NCI-H524 (cell line): Measurements from ENCODE around the gene PRMT1.
"Not testable (repeated sequence)": the region's sequence is repeated elsewhere in the genome, so short reads cannot be mapped to it uniquely, and the experiment has no call there.

ENCODE experiments used
- DNase-seq, 2 experiments: peaks; one replicate each; lab custom pipeline; 2025; lab: John Stamatoyannopoulos, UW

The PRMT1 gene

DNA sequence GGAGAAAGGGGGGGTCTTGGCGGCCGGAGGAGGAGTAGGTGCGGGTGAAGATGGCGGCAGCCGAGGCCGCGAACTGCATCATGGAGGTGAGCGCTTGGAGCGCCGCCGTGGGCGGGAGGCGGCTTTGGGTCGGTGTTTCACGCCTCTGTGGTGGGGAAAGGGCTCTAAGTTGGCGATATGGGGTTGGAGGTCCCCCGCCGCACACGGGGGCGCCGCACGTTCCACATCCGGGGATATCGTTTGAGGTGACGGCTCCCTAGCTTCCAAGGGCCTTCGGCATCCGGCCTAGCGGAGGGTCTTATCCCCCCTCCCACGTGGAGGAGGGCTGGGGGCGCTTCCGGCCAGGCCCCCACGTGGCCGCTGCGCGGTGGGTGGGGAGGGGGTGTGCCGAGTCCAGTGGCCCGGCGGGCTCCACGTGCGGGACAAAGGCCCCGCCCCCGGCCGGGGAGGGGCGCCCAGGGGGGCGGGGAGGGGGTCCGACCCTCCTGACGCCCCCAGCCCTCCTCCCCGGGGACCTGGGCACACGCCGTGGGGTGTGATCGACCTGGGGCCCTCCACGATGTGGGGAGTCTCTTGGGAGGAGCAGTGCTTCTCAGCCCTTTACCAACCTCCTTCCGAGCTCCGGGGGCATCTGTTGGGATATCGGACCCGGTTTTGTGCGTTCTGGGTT lies at the start of gene PRMT1:
Gene PRMT1 (plus strand): TSS at position 41 of the 670 bp plus-strand sequence. CDS start 10 bp downstream, at position 51.
- peak; percentile 71 to 84 for DNase-seq

DNA sequence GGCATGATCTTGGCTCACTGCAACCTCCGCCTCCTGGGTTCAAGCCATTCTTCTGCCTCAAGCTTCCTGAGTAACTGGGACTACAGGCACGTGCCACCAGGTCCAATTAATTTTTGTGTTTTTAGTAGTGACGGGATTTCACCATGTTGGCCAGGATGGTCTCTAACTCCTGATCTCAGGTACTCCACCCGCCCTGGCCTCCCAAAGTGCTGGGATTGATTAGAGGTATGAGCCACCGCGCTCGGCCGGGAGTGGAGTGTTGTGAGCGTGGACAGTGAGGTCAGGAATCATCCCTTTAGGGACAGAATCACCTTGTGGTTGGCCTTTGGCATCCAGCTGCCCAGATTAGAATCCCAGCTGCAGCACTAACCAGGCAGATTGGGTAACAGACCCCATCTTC lies 47.4 kb upstream of the PRMT1 start:
- DNase-seq = no peak

DNA sequence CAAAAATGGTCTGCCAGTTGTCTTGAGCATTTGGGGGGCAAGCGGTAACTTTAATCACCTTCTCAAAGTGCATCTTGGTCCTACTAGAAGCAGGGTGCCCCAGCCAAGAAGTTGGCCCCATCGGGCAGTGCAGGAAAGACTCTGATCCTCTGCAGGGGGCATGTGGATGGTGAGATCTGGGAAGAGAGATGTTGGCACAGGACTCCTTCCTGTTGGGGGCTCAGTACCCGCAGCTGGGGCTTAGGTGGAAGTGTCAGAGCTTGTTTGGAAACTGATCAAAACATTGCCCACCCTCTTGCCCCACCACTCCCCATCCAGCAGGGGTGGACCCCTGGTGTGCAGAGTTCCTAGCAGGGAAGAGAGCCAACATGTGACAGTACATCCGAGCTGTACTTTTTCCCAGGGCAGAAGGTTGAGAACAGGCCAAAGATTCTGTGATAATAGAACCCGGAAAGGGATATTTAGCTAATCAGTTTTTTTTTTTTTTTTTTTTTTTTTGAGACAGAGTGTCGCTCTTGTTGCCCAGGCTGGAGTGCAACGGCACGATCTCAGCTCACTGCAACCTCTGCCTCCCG lies 46.0 kb upstream of the PRMT1 start:
- DNase-seq = no peak

DNA sequence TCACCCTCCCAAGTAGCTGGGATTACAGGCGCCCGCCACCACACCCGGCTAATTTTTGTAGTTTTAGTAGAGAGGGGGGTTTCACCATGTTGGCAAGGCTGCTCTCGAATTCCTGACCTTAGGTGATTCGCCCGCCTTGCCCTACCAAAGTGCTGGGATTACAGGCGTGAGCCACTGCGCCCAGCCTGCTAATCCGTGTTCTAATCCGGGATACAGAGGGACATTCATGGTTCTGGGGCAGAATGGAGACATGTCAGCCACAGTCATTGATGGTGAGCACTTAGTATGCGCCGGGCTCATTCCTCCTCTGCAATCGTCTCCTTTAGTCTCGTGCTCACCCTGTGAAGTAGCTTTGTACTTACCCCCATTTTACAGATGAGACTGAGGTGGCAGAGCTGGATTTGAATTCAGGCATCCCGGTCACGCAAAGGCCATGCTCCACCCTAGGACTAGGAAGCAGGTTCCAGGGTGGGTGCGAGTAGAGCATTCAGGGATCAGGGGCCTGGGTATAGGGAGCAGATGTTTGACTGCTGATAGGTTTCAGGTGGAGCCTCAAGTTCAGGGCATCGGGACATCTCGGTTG lies 45.4 kb upstream of the PRMT1 start:
- DNase-seq = no peak

DNA sequence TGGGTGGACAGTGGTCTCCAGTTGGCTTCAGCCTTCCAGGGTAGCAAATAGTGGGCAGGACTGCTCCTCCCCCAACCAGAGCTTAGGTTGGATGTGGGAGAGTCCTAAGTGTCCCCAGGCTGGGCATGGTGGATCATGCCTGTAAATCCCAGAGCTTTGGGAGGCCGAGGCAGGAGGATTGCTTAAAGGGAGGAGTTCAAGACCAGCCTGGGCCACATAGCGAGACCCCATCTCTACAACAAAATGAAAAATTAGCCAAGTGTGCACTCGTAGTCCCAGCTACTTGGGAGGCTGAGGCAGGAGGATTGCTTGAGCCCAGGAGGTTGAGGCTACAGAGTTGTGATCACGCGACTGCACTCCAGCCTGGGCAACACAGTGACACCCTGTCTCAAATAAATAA lies 44.5 kb upstream of the PRMT1 start:
- DNase-seq = no peak

DNA sequence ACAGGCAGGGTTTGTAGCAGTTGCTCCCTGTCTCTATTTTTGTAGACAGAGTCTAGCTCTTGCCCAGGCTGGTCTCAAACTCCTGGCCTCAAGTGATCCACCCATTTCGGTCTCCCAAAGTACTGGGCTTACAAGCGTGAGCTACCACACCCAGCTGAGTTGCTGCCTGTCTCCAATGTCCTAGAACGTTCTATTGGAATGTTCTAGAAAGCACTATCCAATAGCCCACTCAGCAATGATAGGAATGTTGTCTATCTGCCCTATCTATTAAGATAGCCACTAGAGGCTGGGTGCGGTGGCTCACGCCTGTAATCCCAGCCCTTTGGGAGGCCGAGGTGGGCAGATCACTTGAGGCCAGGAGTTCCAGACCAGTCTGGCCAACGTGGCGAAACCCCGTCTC lies 43.8 kb upstream of the PRMT1 start:
- not testable (repeated sequence) for DNase-seq

DNA sequence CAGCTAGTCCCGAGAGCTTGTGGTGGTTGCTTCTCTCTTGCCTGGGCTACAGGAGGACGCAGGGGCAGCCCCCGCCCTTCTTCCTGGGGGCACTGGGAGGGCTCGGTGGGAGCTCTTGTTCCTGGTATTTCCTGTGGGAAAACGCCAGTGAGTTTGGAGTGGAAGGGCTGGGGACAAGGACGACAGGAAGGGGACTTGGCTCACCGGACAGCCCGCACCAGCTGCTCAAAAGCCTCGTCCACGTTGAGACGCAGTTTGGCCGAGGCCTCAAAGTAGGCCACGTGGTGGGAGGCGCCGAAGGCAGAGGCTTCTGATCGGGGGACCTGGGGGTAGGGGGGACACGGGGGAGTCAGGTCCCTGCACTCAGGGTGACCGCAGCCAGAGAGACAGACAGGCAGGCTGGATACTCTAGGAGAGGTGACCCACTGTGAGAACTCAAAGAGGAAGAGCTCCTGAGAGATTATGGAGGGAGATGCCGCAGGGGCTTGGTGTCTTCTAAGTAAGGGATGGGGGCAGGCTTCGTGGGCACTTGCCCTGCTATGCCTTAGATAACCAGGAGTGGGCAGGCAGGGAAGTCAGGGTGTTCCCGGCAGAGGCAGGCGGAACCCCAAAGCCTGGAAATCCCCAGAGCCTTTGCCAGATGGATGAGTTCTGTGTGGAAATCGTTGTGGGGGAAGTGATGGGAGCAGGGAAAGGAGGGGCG lies 41.4 kb upstream of the PRMT1 start:
- DNase-seq = peak in 1 of 2 experiments; percentile 34

DNA sequence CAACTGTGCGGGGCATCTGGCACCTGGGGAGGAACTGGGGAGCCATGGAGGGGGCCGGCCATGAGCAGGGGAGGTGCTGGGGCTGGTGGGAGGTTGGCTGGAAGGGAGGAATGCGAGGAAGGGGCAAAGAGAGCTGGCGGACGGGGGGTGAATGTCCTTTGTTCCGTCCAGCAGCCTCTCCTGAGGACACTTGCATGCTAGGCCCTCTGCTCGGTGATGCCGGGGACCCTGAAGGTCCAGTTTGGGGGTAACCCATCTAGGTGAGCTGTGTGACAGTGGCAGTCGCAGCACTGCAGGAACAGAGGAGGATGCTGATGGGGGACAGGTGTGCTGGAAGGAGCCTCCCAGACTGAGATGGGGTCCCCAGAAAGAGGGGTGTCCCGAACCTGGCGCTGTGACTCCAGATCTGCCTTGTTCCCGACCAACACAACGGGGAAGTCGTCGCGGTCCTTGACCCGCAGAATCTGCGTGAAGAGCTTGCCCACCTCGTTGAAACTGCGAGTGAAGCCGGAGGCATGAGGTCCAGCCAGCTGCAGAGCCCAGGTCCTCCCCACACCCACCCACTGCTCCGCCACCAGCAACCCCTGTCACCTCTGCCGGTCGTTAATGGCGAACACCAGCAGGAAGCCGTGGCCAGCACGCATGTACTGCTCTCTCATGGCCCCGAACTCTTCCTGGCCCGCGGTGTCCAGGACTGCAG lies 40.7 kb upstream of the PRMT1 start:
- DNase-seq = no peak

DNA sequence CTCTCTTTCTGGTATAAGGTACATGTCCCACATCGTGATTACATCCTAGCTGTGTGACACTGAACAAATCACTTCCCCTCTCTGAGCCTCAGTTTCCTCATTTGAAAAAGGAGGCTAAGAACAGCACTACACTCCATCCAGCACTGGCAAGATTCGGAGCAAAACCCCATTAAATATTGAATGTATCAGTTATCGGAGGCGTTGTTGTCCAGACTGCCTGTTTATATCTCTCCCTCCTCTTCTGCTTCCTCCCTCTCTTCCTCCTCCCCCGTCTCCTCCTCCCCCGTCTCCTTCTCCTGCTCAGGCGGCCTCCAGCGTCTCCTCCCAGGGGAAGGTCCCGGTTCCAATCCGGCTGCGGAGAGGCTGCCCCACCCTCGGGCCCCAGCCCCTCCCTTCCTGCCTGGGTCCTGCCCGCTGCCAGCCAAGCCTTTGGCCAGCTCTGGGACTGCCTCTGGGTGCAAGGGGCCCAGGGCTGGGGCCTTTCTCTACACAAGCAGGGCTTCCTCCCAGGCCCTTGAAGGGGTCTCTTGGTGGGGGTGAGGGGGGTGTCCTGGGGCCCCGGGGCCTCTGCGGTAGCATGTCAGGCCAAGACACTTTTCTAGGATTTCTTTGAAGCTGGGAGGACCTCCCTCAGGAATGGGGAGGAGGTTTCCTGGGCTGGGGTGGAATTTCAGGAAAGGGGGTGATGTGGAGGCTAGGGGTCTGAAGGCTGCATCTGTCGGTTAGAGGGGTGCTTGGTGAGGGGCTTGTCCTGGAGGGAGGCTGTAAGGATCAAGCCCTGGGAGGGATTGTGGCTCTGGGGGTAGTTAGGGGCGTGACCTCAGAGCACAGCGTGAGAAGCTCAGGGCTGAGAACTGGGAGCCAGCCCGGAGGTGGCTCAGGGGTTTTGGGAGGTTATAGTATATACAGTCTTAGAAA lies 39.0 kb upstream of the PRMT1 start:
- DNase-seq = no peak

DNA sequence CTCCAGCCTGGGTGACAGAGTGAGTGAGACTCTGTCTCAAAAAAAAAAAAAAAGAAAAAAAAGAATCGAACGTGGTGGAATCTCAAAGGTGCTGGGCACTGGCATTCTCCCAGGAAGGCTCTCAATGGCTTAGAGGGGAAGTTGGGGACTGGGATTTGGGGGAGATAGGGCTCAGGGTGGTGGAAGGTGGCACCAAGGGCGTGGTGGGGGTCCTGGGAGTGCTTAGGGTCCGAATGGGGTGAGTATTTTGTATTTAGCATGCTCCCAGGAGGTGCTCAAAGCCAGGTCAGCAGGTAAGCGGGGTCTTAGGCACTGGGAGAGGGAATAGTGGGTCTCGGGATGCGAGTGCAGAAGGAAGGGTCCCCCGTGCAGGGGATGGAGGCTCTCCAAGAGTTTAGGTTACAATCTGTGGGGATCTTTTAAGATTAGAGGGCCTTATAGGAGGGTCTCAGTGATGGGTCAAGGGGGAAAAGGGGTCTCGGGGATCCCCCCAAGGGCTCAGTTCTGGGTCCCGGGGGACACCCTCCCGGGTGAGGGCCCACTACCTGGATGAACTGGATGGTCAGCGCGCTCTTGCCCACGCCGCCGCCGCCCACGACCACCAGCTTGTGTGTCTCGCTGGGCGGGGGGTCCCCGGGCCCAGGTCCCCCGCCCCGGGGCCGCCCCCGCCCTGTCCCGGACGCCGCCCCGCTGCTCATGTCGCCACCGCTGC lies 37.5 kb upstream of the PRMT1 start:
- peak in 1 of 2 experiments; percentile 53 for DNase-seq

DNA sequence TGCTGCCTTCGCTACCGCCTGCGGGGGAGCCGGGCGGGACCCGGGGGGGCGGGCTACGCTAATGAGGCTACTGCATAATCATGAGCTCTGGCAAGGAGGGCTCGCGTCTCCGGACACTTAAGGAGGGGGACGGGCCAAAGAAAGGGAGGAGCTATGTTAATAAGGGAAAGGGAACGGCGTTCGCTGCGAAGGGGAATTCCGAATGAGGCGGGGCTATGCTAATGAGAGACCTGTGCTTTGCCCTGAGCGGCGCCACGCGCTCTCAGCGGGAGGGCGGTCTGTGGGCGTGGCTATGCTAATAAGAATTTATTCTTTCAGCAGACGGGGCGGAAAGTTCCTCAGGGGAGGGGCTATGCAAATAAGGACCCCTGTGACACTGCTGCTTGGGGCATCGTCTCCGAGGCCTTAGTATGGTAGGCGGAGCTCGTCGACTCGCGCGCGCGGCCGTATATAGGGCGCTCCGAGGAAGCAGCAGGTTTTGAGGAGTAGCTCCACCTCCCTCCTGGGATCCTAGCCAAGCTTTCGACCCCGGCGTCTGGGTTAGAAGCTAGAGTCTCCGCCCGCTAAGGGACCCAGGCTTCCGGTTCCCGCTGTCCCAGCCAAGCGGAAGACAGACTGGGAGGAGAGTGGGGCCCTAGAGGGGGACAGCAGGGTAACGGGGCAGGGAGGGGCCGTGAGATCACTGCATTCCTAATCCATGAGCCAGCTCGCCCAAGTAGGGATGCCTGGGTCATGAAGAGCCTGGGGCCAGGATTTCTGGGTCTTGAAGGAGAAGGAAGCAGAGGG lies 36.8 kb upstream of the PRMT1 start, which contains the start of gene RRAS:
Gene RRAS (minus strand): TSS at position 31 of the 786 bp plus-strand sequence. CDS start 45 bp downstream, outside the sequence.
- DNase-seq = peak; percentile 100

DNA sequence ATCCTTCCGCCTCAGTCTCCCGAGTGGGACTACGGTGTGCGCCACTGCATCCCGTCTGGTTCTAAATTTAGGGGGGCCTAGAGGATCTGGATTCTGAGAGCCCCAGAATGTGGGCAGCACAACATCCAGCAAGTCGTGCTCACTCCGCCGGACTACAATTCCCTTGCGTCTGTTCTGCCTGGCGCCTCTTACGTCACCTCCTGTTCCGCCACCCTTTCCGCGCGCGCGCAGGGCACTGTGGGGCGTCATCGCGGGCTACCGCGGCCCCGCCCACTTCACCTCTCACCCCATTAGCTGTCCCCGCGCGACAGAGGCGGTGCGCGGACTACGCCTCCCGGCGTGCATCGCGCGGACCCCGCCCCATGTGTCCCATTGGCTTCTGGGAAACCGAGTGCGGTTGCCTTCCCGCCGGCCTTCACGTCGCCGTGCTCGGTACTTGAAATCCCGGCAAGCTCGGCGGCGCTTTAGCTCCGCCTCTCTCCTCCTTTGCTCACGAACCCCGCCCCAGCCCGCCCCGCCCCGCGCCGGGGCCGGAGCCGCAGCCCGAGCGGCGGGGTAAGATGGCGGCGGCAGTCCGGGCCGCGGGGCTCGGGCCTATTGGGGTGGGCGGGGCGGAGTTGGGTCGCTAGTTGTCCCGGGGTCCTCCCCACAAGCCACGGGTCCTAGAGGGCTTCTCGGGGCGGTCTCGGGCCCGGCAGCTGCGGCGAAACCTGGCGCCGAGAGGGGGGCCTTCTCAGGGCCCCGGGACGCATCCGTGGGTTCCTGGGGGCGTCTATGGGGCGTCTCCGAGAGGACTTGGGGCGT lies 35.2 kb upstream of the PRMT1 start, which contains the start of gene SCAF1:
Gene SCAF1 (plus strand): TSS at position 522 of the 804 bp plus-strand sequence. CDS start 2,818 bp downstream, outside the sequence.
- peak; percentile 99 to 100 for DNase-seq

DNA sequence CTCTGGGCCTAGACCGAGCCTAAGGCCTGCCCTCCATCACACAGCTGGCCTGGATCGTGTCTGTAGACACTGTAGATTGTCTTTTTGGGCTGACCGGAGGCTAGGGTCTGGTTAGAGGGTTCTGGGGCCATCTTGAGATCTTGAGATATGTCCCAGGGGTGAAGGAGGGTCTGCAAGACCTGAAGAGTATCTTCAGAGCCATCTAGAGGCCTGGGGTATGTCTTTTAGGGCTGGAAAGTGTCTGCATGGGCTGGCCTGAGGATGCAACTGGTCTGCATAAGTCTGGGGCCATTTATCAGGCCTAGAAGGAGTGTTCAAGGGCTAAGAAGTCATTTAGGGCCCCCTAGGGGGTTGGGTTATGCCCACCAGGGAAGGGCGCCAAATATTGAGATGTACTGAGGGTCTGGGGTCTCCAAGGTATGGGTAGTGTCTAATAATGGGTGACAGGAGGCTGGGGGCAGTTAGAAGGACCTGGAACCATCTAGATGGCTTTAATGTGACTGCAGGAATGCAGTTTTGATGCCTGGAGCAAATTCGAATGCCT lies 34.5 kb upstream of the PRMT1 start:
- peak in 1 of 2 experiments; percentile 53 for DNase-seq

DNA sequence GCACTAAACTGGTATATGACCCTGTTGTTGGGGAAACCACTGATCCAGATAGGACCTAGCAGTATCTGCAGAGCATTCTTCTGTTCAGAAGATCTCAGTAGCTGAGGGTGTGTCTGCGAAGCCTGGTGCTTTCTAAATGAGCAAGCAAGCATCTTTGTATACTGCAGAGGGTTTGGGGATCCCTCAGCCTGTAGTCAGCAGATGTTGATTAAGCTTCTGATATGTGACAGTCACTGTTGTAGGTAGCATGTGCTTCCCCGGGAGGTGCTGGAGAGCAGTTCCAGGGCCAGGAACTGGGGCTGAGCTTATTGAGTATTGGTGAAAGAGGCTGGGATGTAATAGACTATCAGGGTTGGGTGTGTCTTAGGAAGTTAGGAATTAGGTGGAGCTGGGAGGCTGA lies 33.6 kb upstream of the PRMT1 start:
- no peak for DNase-seq

DNA sequence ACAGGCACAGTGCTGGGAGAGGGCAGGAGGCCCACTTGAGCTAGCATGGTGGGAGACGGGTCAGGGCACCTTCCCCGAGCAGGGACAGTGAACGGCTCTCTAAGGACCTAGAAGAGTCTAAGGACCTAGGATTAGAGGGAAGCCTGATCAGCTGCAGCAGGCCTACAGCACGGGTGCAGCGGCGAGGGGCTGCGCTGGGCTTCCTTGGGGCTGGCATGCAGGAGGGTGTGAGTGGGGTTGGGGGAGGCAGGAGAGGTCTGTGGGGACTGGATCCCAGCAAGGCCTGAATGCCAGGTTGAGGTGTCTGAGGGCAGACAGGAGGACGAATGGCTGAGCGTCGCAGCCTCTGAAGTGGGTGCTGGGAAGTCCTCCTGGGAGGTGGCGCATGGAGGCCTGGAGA lies 31.5 kb upstream of the PRMT1 start:
- no peak for DNase-seq

DNA sequence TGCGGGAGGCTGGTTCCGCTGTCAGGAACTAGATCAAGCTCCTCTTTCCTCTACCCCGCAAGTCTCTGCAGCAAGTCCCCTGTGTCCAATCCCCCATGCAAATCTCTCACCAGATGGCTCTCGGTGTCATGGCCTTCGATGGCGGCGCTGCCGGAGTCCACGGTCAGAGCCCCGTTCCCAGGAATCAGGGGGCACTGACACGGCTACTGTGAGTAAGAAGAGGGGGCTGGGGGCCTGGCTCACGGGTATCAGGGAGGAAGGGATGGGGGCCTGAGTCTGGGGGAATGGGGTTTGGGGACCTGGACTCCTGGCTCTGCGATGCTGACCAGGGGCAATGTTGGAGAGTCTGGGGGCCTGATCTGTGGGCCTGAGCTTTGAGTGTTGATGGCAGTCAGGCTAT lies 31.1 kb upstream of the PRMT1 start:
- no peak for DNase-seq

DNA sequence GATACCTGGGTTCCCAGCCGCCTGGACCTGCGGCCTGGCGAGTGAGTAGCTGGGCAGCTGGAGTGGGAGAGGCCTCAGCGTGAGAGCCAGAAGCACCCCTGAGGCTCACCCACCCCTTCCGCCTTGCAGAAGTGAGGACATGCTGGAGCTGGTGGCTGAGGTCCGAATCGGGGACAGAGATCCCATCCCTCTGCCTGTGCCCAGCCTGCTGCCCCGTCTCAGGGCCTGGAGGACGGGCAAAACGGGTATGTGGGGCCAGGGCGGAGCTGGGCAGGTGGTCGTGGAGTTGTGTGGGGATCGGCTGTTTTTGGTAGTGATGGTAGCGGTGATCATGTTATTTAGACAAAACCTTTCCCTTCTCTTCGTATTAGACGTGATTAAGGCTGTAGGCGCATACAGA lies 30.5 kb upstream of the PRMT1 start:
- DNase-seq = no peak
